Endothelial cell of umbilical vein (primary cell): ENCODE measurements around the gene AP3M1. TPM values are rescaled to one million over a fixed set of nuclear protein-coding genes. Genes with fewer than 3 reads are reported as not detected.

ENCODE experiments used
- BruUV-seq: library from RNA; stranded (reverse); fragments of 400-500 nt; replicated peaks from 2 replicates; lab custom pipeline; 2021; lab: Mats Ljungman, UMichigan
- CTCF ChIA-PET: fragments of 300-600, 350-600 bp; sonication (Branson Sonifier 250); formaldehyde crosslinking; loops from one replicate; lab custom pipeline; 2021; ENCODE audit warnings: antibody characterized with exemption, inconsistent platforms; lab: Charles Lee
- POLR2A ChIA-PET: fragments of 300-600, 350-600 bp; sonication (Branson Sonifier 250); formaldehyde crosslinking; loops from one replicate; lab custom pipeline; 2021; ENCODE audit warnings: antibody characterized with exemption, inconsistent platforms; lab: Charles Lee
- DNase-seq: peaks from one replicate; pipeline ENCODE4 v3.0.0-alpha.2; 2011; ENCODE audit warnings: low read depth, low spot score
- FAIRE-seq: peaks from 2 replicates; lab custom pipeline; 2011; peaks lifted over from hg19 to GRCh38; lab: Jason Lieb, UNC
- H2AFZ ChIP-seq: 2 replicates; pipeline ENCODE4 v1.6.0; 2012; ENCODE audit warnings: low read depth, low read length, control low read depth, inconsistent platforms
- H3K27ac ChIP-seq: 2 replicates; pipeline ENCODE4 v1.5.1; 2011; ENCODE audit warnings: low read depth, mild to moderate bottlenecking, control low read depth, low read length, moderate library complexity; ENCODE audit not compliant: insufficient read depth
- H3K27me3 ChIP-seq, 2 experiments: 2 replicates each; pipeline versions ENCODE4 v1.6.0 to v1.6.1; 2011; ENCODE audit warnings: low read length in 2 of 2, mixed read lengths in 1 of 2; ENCODE audit not compliant: control insufficient read depth in 2 of 2, insufficient read depth in 2 of 2
- H3K36me3 ChIP-seq, 2 experiments: 2 replicates in 1 of 2; 3 replicates in 1 of 2; pipeline ENCODE4 v1.5.1; 2011; ENCODE audit warnings: low read length in 2 of 2, mild to moderate bottlenecking in 1 of 2, moderate library complexity in 1 of 2; ENCODE audit not compliant: control insufficient read depth in 2 of 2, insufficient read depth in 2 of 2; ENCODE audit errors: extremely low read depth in 1 of 2
- H3K4me1 ChIP-seq: 3 replicates; pipeline ENCODE4 v1.5.1; 2011; ENCODE audit warnings: mild to moderate bottlenecking, low read length; ENCODE audit not compliant: control insufficient read depth, insufficient read depth; ENCODE audit errors: extremely low read depth
- H3K4me2 ChIP-seq: 2 replicates; pipeline ENCODE4 v1.6.1; 2011; ENCODE audit warnings: low read length, control low read depth, mixed read lengths; ENCODE audit not compliant: insufficient read depth
- H3K4me3 ChIP-seq, 3 experiments: fragments of 200-600 bp in 1 of 3; sonication (generic), shearing (Covaris generic) in 1 of 3; replicated peaks in 1 of 3; 2 replicates each; pipeline ENCODE4 v1.5.1; 2011 to 2016; ENCODE audit warnings: control low read depth in 3 of 3, low read length in 3 of 3, mild to moderate bottlenecking in 2 of 3, inconsistent platforms in 1 of 3, low read depth in 1 of 3, moderate library complexity in 1 of 3; ENCODE audit not compliant: insufficient read depth in 1 of 3
- H3K79me2 ChIP-seq: 2 replicates; pipeline ENCODE4 v1.6.0; 2012; ENCODE audit warnings: low read length, inconsistent platforms; ENCODE audit not compliant: control insufficient read depth, insufficient read depth
- H3K9ac ChIP-seq: replicated peaks from 2 replicates; pipeline ENCODE3; 2011; ENCODE audit warnings: low read length, control low read depth; ENCODE audit not compliant: insufficient read depth; ENCODE audit errors: extremely low read depth
- H3K9me1 ChIP-seq: replicated peaks from 3 replicates; pipeline ENCODE4 v1.6.0; 2011; ENCODE audit warnings: mild to moderate bottlenecking, low read length; ENCODE audit not compliant: control insufficient read depth, insufficient read depth; ENCODE audit errors: extremely low read depth
- H3K9me3 ChIP-seq: replicated peaks from 2 replicates; pipeline ENCODE4 v1.5.1; 2012; ENCODE audit warnings: low read length, inconsistent platforms; ENCODE audit not compliant: control insufficient read depth, insufficient read depth
- H4K20me1 ChIP-seq: replicated peaks from 2 replicates; pipeline ENCODE3; 2011; ENCODE audit warnings: mild to moderate bottlenecking, low read length; ENCODE audit not compliant: control insufficient read depth, insufficient read depth; ENCODE audit errors: extremely low read depth
- EZH2 ChIP-seq: IDR thresholded peaks from 2 replicates; pipeline ENCODE4 v1.6.1; 2012; ENCODE audit warnings: borderline replicate concordance, low read depth, mild to moderate bottlenecking, moderate library complexity, low read length, inconsistent platforms; ENCODE audit not compliant: severe bottlenecking
- FOS ChIP-seq: IDR thresholded peaks from 2 replicates; pipeline ENCODE4 v1.6.1; 2011; ENCODE audit warnings: mild to moderate bottlenecking, low read length, moderate library complexity, borderline replicate concordance; ENCODE audit not compliant: insufficient read depth
- GATA2 ChIP-seq: IDR thresholded peaks from 2 replicates; pipeline ENCODE4 v1.7.0; 2011; ENCODE audit warnings: low read depth, mild to moderate bottlenecking, moderate library complexity, mixed read lengths, low read length; ENCODE audit not compliant: insufficient read length, insufficient read depth
- JUN ChIP-seq: IDR thresholded peaks from 2 replicates; pipeline ENCODE4 v1.6.1; 2011; ENCODE audit warnings: borderline replicate concordance, low read depth; ENCODE audit not compliant: insufficient read length, insufficient read depth
- MAX ChIP-seq: IDR thresholded peaks from 2 replicates; pipeline ENCODE4 v1.6.1; 2011; ENCODE audit not compliant: insufficient read depth, insufficient read length
- MYC ChIP-seq: IDR thresholded peaks from one replicate; pipeline ENCODE4 v1.6.1; 2011; ENCODE audit warnings: mild to moderate bottlenecking, low read depth, low read length
- POLR2A ChIP-seq: IDR thresholded peaks from 2 replicates; pipeline ENCODE4 v1.6.1; 2012; ENCODE audit warnings: low read depth, mild to moderate bottlenecking, control low read depth, low read length
- POLR2AphosphoS5 ChIP-seq: IDR thresholded peaks from 2 replicates; pipeline ENCODE4 v1.6.1; 2012; ENCODE audit warnings: low read depth, mild to moderate bottlenecking, control low read depth, low read length, moderate library complexity; ENCODE audit not compliant: insufficient read depth
- dilution Hi-C: fragments of 300-500 bp; cut with MboI; formaldehyde crosslinking; loops from one replicate; pipeline ENCODE4 v1.15.0; 2019; ENCODE audit warnings: low sequenced_read_pairs; ENCODE audit not compliant: extremely low pct_ligation_motif_present
- intact Hi-C: fragments of 100-400 bp; cut with micrococcal nuclease; formaldehyde crosslinking; loops from one replicate; pipeline ENCODE4 v1.10.0; 2022
- polyA plus RNA-seq, 4 experiments: library from polyadenylated mRNA; depleted of rRNA in 3 of 4; stranded (reverse) in 3 of 4; unstranded in 1 of 4; fragments of >200 nt; gene quantifications; 2 replicates each; pipeline versions ENCODE4 v1.2.1 to v1.2.3, GENCODE V29; 2011 to 2012; ENCODE audit warnings: missing spikeins in 1 of 4
- total RNA-seq: library from RNA; stranded (reverse); gene quantifications from 2 replicates; pipeline ENCODE4 v1.2.3, GENCODE V29; 2021
- TF ChIP-seq, protein P1 (sequence below), 2 donors: IDR thresholded peaks; 1 replicate in 1 of 2; 2 replicates in 1 of 2; pipeline ENCODE4 v1.5.1; 2011; ENCODE audit warnings: low read length in 2 of 2, mild to moderate bottlenecking in 2 of 2, moderate library complexity in 2 of 2, control low read depth in 1 of 2, inconsistent platforms in 1 of 2, low read depth in 1 of 2; ENCODE audit not compliant: insufficient read depth in 1 of 2; ENCODE audit errors: extremely low read depth in 1 of 2

Gene AP3M1
- total and polyA plus RNA-seq, 2 donors (not counting 3 experiments of a cell fraction or from before 2014, with no cell fraction given) = 34.0 to 58.8 TPM

DNA sequence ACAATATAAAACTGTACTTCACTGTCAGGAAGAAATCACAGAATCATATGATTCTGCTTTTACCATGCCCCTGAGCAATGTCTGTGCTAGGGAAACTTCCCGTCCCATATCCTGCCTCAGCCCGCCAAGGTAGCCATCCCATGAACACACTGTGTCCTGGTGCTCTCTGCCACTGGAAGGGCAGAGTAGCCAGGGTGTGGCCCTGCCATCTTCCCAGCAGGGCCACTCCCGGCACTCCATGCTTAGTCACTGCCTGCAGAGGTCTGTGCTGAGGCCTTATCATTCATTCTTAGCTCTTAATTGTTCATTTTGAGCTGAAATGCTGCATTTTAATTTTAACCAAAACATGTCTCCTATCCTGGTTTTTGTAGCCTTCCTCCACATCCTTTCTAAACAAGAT lies 31.8 kb downstream of the AP3M1 start:
- no peak overlapping the region for H3K27ac ChIP-seq
- DNase-seq (no peak), FAIRE-seq (no peak)
- ChIA-PET CTCF (interaction anchor here (0.9 to 1.3 kb wide), 3 partner anchors 37 to 232 kb away, joined by 3 to 7 read pairs (median 4); no protein-coding TSS in a partner anchor), POLR2A (no interaction called here)
- TF ChIP-seq POLR2AphosphoS5 (no peak), MYC (no peak), EZH2 (no peak), JUN (no peak), FOS (no peak), MAX (no peak), POLR2A (no peak), GATA2 (no peak)
- TF ChIP-seq, protein P1, sequence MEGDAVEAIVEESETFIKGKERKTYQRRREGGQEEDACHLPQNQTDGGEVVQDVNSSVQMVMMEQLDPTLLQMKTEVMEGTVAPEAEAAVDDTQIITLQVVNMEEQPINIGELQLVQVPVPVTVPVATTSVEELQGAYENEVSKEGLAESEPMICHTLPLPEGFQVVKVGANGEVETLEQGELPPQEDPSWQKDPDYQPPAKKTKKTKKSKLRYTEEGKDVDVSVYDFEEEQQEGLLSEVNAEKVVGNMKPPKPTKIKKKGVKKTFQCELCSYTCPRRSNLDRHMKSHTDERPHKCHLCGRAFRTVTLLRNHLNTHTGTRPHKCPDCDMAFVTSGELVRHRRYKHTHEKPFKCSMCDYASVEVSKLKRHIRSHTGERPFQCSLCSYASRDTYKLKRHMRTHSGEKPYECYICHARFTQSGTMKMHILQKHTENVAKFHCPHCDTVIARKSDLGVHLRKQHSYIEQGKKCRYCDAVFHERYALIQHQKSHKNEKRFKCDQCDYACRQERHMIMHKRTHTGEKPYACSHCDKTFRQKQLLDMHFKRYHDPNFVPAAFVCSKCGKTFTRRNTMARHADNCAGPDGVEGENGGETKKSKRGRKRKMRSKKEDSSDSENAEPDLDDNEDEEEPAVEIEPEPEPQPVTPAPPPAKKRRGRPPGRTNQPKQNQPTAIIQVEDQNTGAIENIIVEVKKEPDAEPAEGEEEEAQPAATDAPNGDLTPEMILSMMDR (IDR thresholded peaks at IDR 0.05; ENCODE audit: extremely low read depth in 1 of 2, insufficient read depth in 1 of 2, low read depth in 1 of 2, low read length in 2 of 2) = no peak
- H3K27me3 ChIP-seq = no peaks in the 10 kb centered on the region
- H3K4me1 ChIP-seq = peaks cover 5% of the 10 kb centered on the region
- no TSS peak for BruUV-seq
- H4K20me1 ChIP-seq = no peaks in the 10 kb centered on the region
- no peak overlapping the region for H3K4me3 ChIP-seq
- H2AFZ ChIP-seq = no peak overlapping the region
- H3K9ac ChIP-seq = no peak overlapping the region
- intact Hi-C loops = no loop called here
- H3K4me2 ChIP-seq = no peak overlapping the region
- no peaks in the 10 kb centered on the region for H3K9me3 ChIP-seq
- H3K36me3 ChIP-seq = peaks cover 46 to 52% of the 10 kb centered on the region in 2 experiments
- dilution Hi-C loops = no loop called here
- peaks cover 2% of the 10 kb centered on the region for H3K79me2 ChIP-seq
- no peaks in the 10 kb centered on the region for H3K9me1 ChIP-seq
